Kidney (tissue), 14 donors: ENCODE data around the gene CDCA8. TPM values are rescaled to one million over a fixed set of nuclear protein-coding genes. Genes with fewer than 3 reads are reported as not detected.

ENCODE experiments used
- DNase-seq, 5 donors: peaks; one replicate each; pipeline ENCODE4 v3.0.0-alpha.2; 2013 to 2020
- FAIRE-seq: peaks from 2 replicates; lab custom pipeline; 2012; peaks lifted over from hg19 to GRCh38; lab: Jason Lieb, UNC
- H3K27ac ChIP-seq, 2 donors: one replicate each; pipeline ENCODE4 v1.7.0; 2013; ENCODE audit warnings: low read depth in 2 of 2, low read length in 2 of 2, inconsistent platforms in 1 of 2
- H3K27me3 ChIP-seq: one replicate; pipeline ENCODE4 v1.7.1; 2013; ENCODE audit warnings: low read length, inconsistent platforms; ENCODE audit not compliant: control insufficient read depth, insufficient read depth
- H3K36me3 ChIP-seq, 3 donors: one replicate each; pipeline versions ENCODE4 v1.7.0 to v1.7.1; 2013; ENCODE audit warnings: low read length in 3 of 3, control low read depth in 1 of 3, inconsistent platforms in 1 of 3; ENCODE audit not compliant: insufficient read depth in 3 of 3, control insufficient read depth in 2 of 3
- H3K4me1 ChIP-seq, 3 donors: one replicate each; pipeline versions ENCODE4 v1.7.0 to v1.7.1; 2013; ENCODE audit warnings: low read length in 3 of 3, inconsistent platforms in 1 of 3, low read depth in 1 of 3; ENCODE audit not compliant: control insufficient read depth in 2 of 3, insufficient read depth in 2 of 3
- H3K4me3 ChIP-seq, 3 donors: one replicate each; pipeline versions ENCODE4 v1.7.0 to v1.8.1; 2013; ENCODE audit warnings: low read length in 3 of 3, control low read depth in 1 of 3, inconsistent platforms in 1 of 3
- H3K9ac ChIP-seq, 3 donors: one replicate each; pipeline versions ENCODE4 v1.7.0 to v1.7.1; 2013; ENCODE audit warnings: low read length in 3 of 3, control low read depth in 1 of 3, inconsistent platforms in 1 of 3
- H3K9me3 ChIP-seq, 3 donors: one replicate each; pipeline versions ENCODE4 v1.7.0 to v1.7.1; 2013; ENCODE audit warnings: low read length in 3 of 3, control low read depth in 1 of 3, inconsistent platforms in 1 of 3; ENCODE audit not compliant: control insufficient read depth in 2 of 3, insufficient read depth in 1 of 3
- CTCF ChIP-seq: IDR thresholded peaks from 3 replicates; pipeline ENCODE4 v1.5.1; 2012; ENCODE audit warnings: mild to moderate bottlenecking, moderate library complexity, borderline replicate concordance; ENCODE audit not compliant: insufficient read depth; ENCODE audit errors: extremely low read depth
- intact Hi-C: fragments of 100-400 bp; cut with DNase I; formaldehyde crosslinking; loops from one replicate; pipeline ENCODE4 v1.11.1; 2022
- polyA plus RNA-seq: library from polyadenylated mRNA; stranded (reverse); fragments of 350-450 nt; fragmentation: Illumina TruSeq; extraction: RNeasy Lipid Tissue Mini Kit (QIAGEN cat#74804); gene quantifications from one replicate; pipeline ENCODE4 v1.2.3, GENCODE V29; 2014; ENCODE audit warnings: low read depth, low replicate concordance; ENCODE audit not compliant: insufficient read depth
- total RNA-seq: library from RNA; stranded (reverse); fragmentation: NEBNext Ultra II Directional; extraction: Animal tissue kit (Norgen Biotek cat#: 25700); gene quantifications from one replicate; pipeline ENCODE4 v1.2.1, GENCODE V29; 2021
- donor health status: control.
- donor health status: control.
- donor health status: control.
- donor health status: control.
- donor health status: control.
- donor health status: DM: yes; HTN: yes; CAD: no.
- donor health status: Normal renal cell carcinoma (clear cell type).

Gene CDCA8
- total and polyA plus RNA-seq, 2 donors from 2014 or later: 0.71 to 1.0 TPM

GRCh38 chr1:37755290-37755689 lies 63.0 kb downstream of the CDCA8 start:
- Histone ChIP-seq H3K4me1 (no peaks in the 10 kb centered on the region), H3K9me3 (no peaks in the 10 kb centered on the region), H3K27ac (no peak overlapping the region), H3K4me3 (no peak overlapping the region), H3K27me3 (peaks cover 13% of the 10 kb centered on the region), H3K9ac (no peak overlapping the region), H3K36me3 (no peaks in the 10 kb centered on the region)
- TF ChIP-seq CTCF: no peak
- FAIRE-seq (no peak), DNase-seq (no peak)
- intact Hi-C loops: no loop called here

GRCh38 chr1:37755951-37756560 lies 63.7 kb downstream of the CDCA8 start:
- Histone ChIP-seq H3K9me3 (no peaks in the 10 kb centered on the region), H3K4me3 (no peak overlapping the region), H3K9ac (no peak overlapping the region), H3K36me3 (no peaks in the 10 kb centered on the region), H3K27me3 (peaks cover 13% of the 10 kb centered on the region), H3K4me1 (no peaks in the 10 kb centered on the region), H3K27ac (no peak overlapping the region)
- no peak for FAIRE-seq
- no peak for DNase-seq
- no peak for TF ChIP-seq CTCF
- intact Hi-C loops: no loop called here

Other genes with a start within 250 kb of the CDCA8 start
- gene ZC3H12A, start 217.9 kb upstream of the CDCA8 start, total RNA-seq: 21.1 TPM
- 3.8 TPM for gene ZC3H12A, start 217.9 kb upstream of the CDCA8 start, polyA plus RNA-seq
- gene MEAF6, start 177.8 kb upstream of the CDCA8 start, total RNA-seq: 65.8 TPM
- 45.7 TPM for gene MEAF6, start 177.8 kb upstream of the CDCA8 start, polyA plus RNA-seq
- 20.1 TPM for gene SNIP1, start 138.2 kb upstream of the CDCA8 start, total RNA-seq
- 3.9 TPM for gene SNIP1, start 138.2 kb upstream of the CDCA8 start, polyA plus RNA-seq
- 34.8 TPM for gene DNALI1, start 135.6 kb upstream of the CDCA8 start, total RNA-seq
- 46.4 TPM for gene DNALI1, start 135.6 kb upstream of the CDCA8 start, polyA plus RNA-seq
- gene GNL2, start 96.6 kb upstream of the CDCA8 start, total RNA-seq: 35.9 TPM
- gene GNL2, start 96.6 kb upstream of the CDCA8 start, polyA plus RNA-seq: 36.7 TPM
- gene RSPO1, start 57.6 kb upstream of the CDCA8 start, total RNA-seq: 0.19 TPM
- 0.26 TPM for gene RSPO1, start 57.6 kb upstream of the CDCA8 start, polyA plus RNA-seq
- 0.88 TPM for gene EPHA10, start 72.6 kb downstream of the CDCA8 start, total RNA-seq
- gene EPHA10, start 72.6 kb downstream of the CDCA8 start, polyA plus RNA-seq: not detected
- gene MANEAL, start 101.3 kb downstream of the CDCA8 start, total RNA-seq: 4.7 TPM
- 4.6 TPM for gene MANEAL, start 101.3 kb downstream of the CDCA8 start, polyA plus RNA-seq
- 37.2 TPM for gene C1orf122, start 115.3 kb downstream of the CDCA8 start, total RNA-seq
- 147 TPM for gene C1orf122, start 115.3 kb downstream of the CDCA8 start, polyA plus RNA-seq
- 9.0 TPM for gene YRDC, start 115.7 kb downstream of the CDCA8 start, total RNA-seq
- 11.0 TPM for gene YRDC, start 115.7 kb downstream of the CDCA8 start, polyA plus RNA-seq
- 26.7 TPM for gene MTF1, start 167.1 kb downstream of the CDCA8 start, total RNA-seq
- gene MTF1, start 167.1 kb downstream of the CDCA8 start, polyA plus RNA-seq: 2.2 TPM